Activated CD4-positive, alpha-beta T cell treated with anti-CD3 and anti-CD28 coated beads, Interleukin-2, Interleukin-4, amounts not matched to agents 100 ng/mL and 50 ng/mL, durations not matched to agents 16 hours and 8 hours (primary cell): ENCODE measurements around the gene FBXW12.

ENCODE experiments used
- DNase-seq: peaks from one replicate; pipeline ENCODE4 v3.0.0-alpha.2; 2020; ENCODE audit warnings: low spot score

FBXW12 gene

GRCh38 chr3:48422272-48422671 is 50.3 kb downstream of the FBXW12 start:
- DNase-seq: no peak

GRCh38 chr3:48422681-48423080 is 50.7 kb downstream of the FBXW12 start:
- no peak for DNase-seq

GRCh38 chr3:48423241-48423882 is 51.3 kb downstream of the FBXW12 start:
- no peak for DNase-seq

- no peak for DNase-seq
Measured at GRCh38 chr3:48423883-48424695, 52.1 kb downstream of the FBXW12 start.

GRCh38 chr3:48425281-48425812 is 53.3 kb downstream of the FBXW12 start:
- DNase-seq: no peak

- DNase-seq: no peak
Measured at GRCh38 chr3:48426401-48426909, 54.4 kb downstream of the FBXW12 start.

GRCh38 chr3:48426944-48427629 is 55.1 kb downstream of the FBXW12 start:
- no peak for DNase-seq

GRCh38 chr3:48427630-48427962 is 55.6 kb downstream of the FBXW12 start:
- no peak for DNase-seq

GRCh38 chr3:48428088-48428571 is 56.1 kb downstream of the FBXW12 start:
- no peak for DNase-seq

GRCh38 chr3:48428572-48429316 is 56.7 kb downstream of the FBXW12 start:
- no peak for DNase-seq

- DNase-seq: no peak
Measured at GRCh38 chr3:48429317-48429959, 57.4 kb downstream of the FBXW12 start.

- DNase-seq: no peak
Measured at GRCh38 chr3:48429960-48430707, 58.1 kb downstream of the FBXW12 start, which contains the start of gene PLXNB1. Gene PLXNB1, minus strand, starts transcription at chr3:48430086. Its CDS starts 5,475 bp downstream, at chr3:48424611.

GRCh38 chr3:48430708-48431101 is 58.7 kb downstream of the FBXW12 start:
- DNase-seq: no peak

GRCh38 chr3:48431224-48432029 is 59.4 kb downstream of the FBXW12 start:
- DNase-seq: no peak

- DNase-seq: no peak
Measured at GRCh38 chr3:48432411-48433371, 60.7 kb downstream of the FBXW12 start.

- DNase-seq: no peak
Measured at GRCh38 chr3:48433472-48434118, 61.6 kb downstream of the FBXW12 start.

- DNase-seq: no peak
Measured at GRCh38 chr3:48434591-48435222, 62.7 kb downstream of the FBXW12 start.
